Sigmoid colon (tissue), 4 donors: ENCODE data around the gene ANTXR2.

Source experiments
- CTCF ChIP-seq, 4 experiments: fragments of 450-650 bp in 3 of 4; fragments of 200-600 bp in 1 of 4; IDR thresholded peaks; one replicate each; pipeline ENCODE4 v1.5.1; 2016 to 2019; ENCODE audit warnings: antibody characterized with exemption in 4 of 4, mild to moderate bottlenecking in 3 of 4, moderate library complexity in 2 of 4
- EP300 ChIP-seq, 4 donors: sonication (generic); formaldehyde crosslinking; IDR thresholded peaks; one replicate each; pipeline ENCODE4 v1.6.1; 2017; ENCODE audit warnings: antibody characterized with exemption in 4 of 4
- POLR2A ChIP-seq, 2 donors: fragments of 450-650 bp; IDR thresholded peaks; one replicate each; pipeline ENCODE4 v1.6.1; 2016; ENCODE audit warnings: antibody characterized with exemption in 2 of 2, mild to moderate bottlenecking in 2 of 2, moderate library complexity in 2 of 2

GRCh38 chr4:80091688-80092087 lies 18.7 kb upstream of the ANTXR2 start:
- TF ChIP-seq CTCF (IDR thresholded peaks at IDR 0.05) (no peak), POLR2A (IDR thresholded peaks at IDR 0.05) (no peak), EP300 (IDR thresholded peaks at IDR 0.05) (no peak)
